ENCODE data around the gene ZNF423.

ZNF423 gene

GRCh38 chr16:49441366-49441780 lies 414.5 kb downstream of the ZNF423 start:
- TF ChIP-seq EZH2 (optimal IDR thresholded peaks at IDR 0.05; ENCODE audit: low read depth, low read length) (no peak), EZH2phosphoT487 (IDR thresholded peaks at IDR 0.05; ENCODE audit: low read length) (no peak)
- TF ChIP-seq, protein P1, sequence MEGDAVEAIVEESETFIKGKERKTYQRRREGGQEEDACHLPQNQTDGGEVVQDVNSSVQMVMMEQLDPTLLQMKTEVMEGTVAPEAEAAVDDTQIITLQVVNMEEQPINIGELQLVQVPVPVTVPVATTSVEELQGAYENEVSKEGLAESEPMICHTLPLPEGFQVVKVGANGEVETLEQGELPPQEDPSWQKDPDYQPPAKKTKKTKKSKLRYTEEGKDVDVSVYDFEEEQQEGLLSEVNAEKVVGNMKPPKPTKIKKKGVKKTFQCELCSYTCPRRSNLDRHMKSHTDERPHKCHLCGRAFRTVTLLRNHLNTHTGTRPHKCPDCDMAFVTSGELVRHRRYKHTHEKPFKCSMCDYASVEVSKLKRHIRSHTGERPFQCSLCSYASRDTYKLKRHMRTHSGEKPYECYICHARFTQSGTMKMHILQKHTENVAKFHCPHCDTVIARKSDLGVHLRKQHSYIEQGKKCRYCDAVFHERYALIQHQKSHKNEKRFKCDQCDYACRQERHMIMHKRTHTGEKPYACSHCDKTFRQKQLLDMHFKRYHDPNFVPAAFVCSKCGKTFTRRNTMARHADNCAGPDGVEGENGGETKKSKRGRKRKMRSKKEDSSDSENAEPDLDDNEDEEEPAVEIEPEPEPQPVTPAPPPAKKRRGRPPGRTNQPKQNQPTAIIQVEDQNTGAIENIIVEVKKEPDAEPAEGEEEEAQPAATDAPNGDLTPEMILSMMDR (IDR thresholded peaks at IDR 0.05; ENCODE audit: low read length), result peak; percentile 73
- H3K9me3 ChIP-seq (replicated peaks; ENCODE audit: insufficient read depth, low read length), result no peaks in the 10 kb centered on the region
- H3K4me1 ChIP-seq (ENCODE audit: low read length), result peaks cover 22% of the 10 kb centered on the region
- 0 out of 2 replicates have a peak, but pooled peaks cover 3% of the 10 kb centered on the region for H3F3A ChIP-seq (ENCODE audit: insufficient read depth, low read length)
- peak overlapping the region; percentile 80 for H3K27ac ChIP-seq (ENCODE audit: low read length)
- H3K79me2 ChIP-seq (ENCODE audit: low read length), result no peaks in the 10 kb centered on the region
- H3K36me3 ChIP-seq (replicated peaks; ENCODE audit: insufficient read depth, low read length), result no peaks in the 10 kb centered on the region
- DNase-seq, result peak; percentile 94
- H3K9me2 ChIP-seq (replicated peaks; ENCODE audit: insufficient read depth, low read length), result no peaks in the 10 kb centered on the region
- no peaks in the 10 kb centered on the region for H4K20me1 ChIP-seq (ENCODE audit: insufficient read depth, low read length)
- no peaks in the 10 kb centered on the region for H3K27me3 ChIP-seq (replicated peaks; ENCODE audit: insufficient read depth, low read length)
- H3K9ac ChIP-seq (ENCODE audit: low read length), result peak overlapping the region; percentile 61
- H2AFZ ChIP-seq (ENCODE audit: low read length), result peak overlapping the region; percentile 80
- peak overlapping the region; percentile 94 for H3K4me2 ChIP-seq (ENCODE audit: low read depth, low read length)
- H3K4me3 ChIP-seq (ENCODE audit: low read length), result peak overlapping the region; percentile 47

GRCh38 chr16:49440156-49441065 lies 415.5 kb downstream of the ZNF423 start:
- Histone ChIP-seq H3K4me2 (ENCODE audit: low read depth, low read length) (peak overlapping the region; percentile 94; the same call in 1 of the 2 replicates), H3K36me3 (replicated peaks; ENCODE audit: insufficient read depth, low read length) (no peaks in the 10 kb centered on the region), H3K27ac (ENCODE audit: low read length) (peak overlapping the region; percentile 80; the same call in 1 of the 2 replicates), H3K4me3 (ENCODE audit: low read length) (no peak overlapping the region), H2AFZ (ENCODE audit: low read length) (peak overlapping the region; percentile 58), H3K9ac (ENCODE audit: low read length) (no peak overlapping the region), H3K27me3 (replicated peaks; ENCODE audit: insufficient read depth, low read length) (no peaks in the 10 kb centered on the region), H3F3A (ENCODE audit: insufficient read depth, low read length) (0 out of 2 replicates have a peak, but pooled peaks cover 3% of the 10 kb centered on the region), H4K20me1 (ENCODE audit: insufficient read depth, low read length) (no peaks in the 10 kb centered on the region), H3K9me3 (replicated peaks; ENCODE audit: insufficient read depth, low read length) (no peaks in the 10 kb centered on the region), H3K4me1 (ENCODE audit: low read length) (peaks cover 22% of the 10 kb centered on the region), H3K79me2 (ENCODE audit: low read length) (no peaks in the 10 kb centered on the region), H3K9me2 (replicated peaks; ENCODE audit: insufficient read depth, low read length) (no peaks in the 10 kb centered on the region)
- DNase-seq, result peak; percentile 27
- no peak for TF ChIP-seq EZH2 (optimal IDR thresholded peaks at IDR 0.05; ENCODE audit: low read depth, low read length)
- TF ChIP-seq, protein P1 (IDR thresholded peaks at IDR 0.05; ENCODE audit: low read length), result peak; percentile 34

- Histone ChIP-seq H3K9me3 (replicated peaks; ENCODE audit: insufficient read depth, low read length) (no peaks in the 10 kb centered on the region), H3K9me2 (replicated peaks; ENCODE audit: insufficient read depth, low read length) (no peaks in the 10 kb centered on the region), H3K4me1 (ENCODE audit: low read length) (peaks cover 22% of the 10 kb centered on the region), H3K4me2 (ENCODE audit: low read depth, low read length) (no peak overlapping the region), H3K4me3 (ENCODE audit: low read length) (no peak overlapping the region), H3K79me2 (ENCODE audit: low read length) (no peaks in the 10 kb centered on the region), H4K20me1 (ENCODE audit: insufficient read depth, low read length) (no peaks in the 10 kb centered on the region), H3K9ac (ENCODE audit: low read length) (no peak overlapping the region), H3K27ac (ENCODE audit: low read length) (no peak overlapping the region), H3K27me3 (replicated peaks; ENCODE audit: insufficient read depth, low read length) (no peaks in the 10 kb centered on the region), H2AFZ (ENCODE audit: low read length) (no peak overlapping the region), H3K36me3 (replicated peaks; ENCODE audit: insufficient read depth, low read length) (no peaks in the 10 kb centered on the region), H3F3A (ENCODE audit: insufficient read depth, low read length) (0 out of 2 replicates have a peak, but pooled peaks cover 3% of the 10 kb centered on the region)
- DNase-seq, result no peak
- TF ChIP-seq, protein P1 (IDR thresholded peaks at IDR 0.05; ENCODE audit: low read length), result no peak
- TF ChIP-seq EZH2phosphoT487 (IDR thresholded peaks at IDR 0.05; ENCODE audit: low read length) (no peak), EZH2 (optimal IDR thresholded peaks at IDR 0.05; ENCODE audit: low read depth, low read length) (no peak)
Measured at GRCh38 chr16:49439676-49440075, 416.2 kb downstream of the ZNF423 start.

Measured in MM.1S (cell line).